HG03097 (cell line): ENCODE data around the gene ADAMTS17.

ENCODE experiments used
- ATAC-seq: cut with Tn5 transposase; IDR thresholded peaks from one replicate; pipeline ENCODE4 v1.9.1; 2021; ENCODE audit not compliant: unreplicated experiment, low FRiP score

The ADAMTS17 gene

DNA sequence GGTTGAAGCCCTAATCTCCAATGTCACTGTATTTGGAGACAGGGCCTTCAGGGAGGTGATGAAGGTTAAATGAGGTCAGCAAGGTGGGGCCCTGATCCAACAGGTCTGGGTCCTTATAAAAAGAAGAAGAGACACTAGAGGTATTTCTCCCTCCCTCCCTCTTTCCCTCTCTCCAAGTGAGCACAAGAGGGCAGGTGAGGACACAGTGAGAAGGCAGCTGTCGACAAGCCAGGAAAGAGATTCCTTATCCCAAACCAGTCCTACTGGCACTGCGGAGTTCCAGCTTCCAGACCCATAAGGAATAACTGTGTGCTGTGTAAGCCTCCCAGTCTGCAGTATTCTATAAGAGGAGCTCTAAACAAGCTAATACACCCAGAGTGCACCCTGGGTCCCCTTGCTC lies 134.7 kb downstream of the ADAMTS17 start:
- no peak for ATAC-seq

DNA sequence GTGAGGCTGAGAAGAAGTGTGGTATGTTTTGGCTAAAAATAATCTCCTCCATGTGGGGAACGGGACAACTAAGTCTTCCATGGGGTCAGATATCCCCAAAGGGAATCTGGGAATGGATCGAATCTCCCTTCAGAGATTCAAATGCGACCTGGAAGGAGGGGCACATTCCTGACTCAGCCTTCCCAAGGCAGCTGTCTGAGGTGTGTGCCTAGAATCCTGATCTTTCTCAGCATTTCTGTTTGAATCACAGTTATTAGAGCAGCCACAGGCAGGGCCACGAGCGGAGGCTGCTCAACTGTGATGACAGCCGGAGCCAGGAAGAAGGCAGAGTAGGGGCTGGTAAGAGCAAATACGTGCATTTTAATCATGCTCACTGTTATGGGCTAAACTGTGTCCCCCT lies 135.1 kb downstream of the ADAMTS17 start:
- ATAC-seq = no peak

DNA sequence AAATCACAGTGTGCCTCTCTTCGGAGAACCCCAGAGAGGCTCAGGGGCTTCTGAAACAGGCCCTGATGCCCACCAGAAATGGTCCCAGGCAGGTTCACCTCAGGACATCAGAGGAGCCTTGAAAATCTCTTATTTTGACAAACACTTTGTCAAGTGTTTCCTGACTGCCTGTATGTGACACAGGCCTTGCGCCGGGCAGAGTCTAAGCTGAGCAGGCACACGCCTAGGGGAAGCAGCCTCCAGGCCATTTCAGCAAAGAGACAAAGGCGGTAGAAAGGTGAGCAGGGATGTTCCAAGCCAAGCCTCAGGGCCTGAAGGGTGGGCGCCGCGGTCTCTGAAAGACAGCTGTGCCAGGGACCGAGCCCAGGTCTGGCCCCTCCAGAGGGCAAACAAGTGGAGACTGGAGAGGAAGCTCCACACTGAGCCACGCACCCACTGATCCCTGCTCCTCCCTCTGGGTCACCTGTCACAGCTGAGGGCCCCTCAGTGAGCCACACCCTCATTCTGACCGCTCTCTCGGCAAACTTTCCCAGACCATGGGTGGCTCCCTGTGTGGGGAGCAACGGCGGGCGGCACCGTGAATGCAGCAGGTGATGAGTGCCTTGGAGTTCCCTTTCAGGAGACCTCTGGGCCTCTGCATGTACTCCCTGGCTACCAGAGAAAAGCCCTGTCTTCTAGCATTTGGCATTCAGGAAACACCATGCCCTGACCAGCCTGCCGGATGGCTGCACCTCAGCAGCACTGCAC lies 136.1 kb downstream of the ADAMTS17 start:
- no peak for ATAC-seq

DNA sequence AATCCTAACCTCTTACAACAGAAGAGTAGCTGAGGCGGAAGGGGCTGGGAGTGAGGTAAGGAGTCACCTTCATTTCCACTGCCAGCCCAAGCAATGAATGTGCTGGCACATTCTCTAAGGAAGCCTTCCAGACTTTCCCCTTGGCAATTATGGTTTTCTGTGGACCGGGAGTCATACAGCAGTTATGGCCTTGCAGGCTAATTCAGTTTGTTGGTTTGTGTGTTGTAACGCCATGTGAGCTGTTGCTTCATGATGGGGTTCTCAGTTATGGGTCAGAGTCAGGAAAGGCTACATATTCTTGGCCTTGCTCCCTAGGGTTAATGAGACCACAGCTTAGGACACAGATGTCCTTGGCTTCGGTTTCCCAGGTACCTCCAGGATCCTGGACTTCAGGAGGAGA lies 137.0 kb downstream of the ADAMTS17 start:
- ATAC-seq = no peak

DNA sequence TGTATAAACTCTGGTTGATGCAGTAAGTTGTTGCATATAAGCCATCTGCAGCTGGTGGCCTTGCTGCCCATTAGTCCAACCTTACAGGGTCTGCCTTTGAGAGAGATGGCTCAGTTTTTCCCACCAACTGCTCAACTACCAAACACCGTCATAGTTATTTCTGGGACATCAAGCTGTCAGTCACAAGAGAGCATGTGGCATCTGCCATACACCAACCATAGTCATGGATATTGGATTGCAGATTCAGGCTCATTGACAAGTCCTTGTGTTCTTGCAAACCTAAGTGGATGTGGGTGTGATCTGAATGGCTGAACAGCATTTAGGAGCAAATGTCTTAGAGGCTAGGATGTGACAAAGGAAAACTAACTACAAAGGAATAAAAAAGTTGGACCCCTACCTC lies 137.6 kb downstream of the ADAMTS17 start:
- no peak for ATAC-seq

DNA sequence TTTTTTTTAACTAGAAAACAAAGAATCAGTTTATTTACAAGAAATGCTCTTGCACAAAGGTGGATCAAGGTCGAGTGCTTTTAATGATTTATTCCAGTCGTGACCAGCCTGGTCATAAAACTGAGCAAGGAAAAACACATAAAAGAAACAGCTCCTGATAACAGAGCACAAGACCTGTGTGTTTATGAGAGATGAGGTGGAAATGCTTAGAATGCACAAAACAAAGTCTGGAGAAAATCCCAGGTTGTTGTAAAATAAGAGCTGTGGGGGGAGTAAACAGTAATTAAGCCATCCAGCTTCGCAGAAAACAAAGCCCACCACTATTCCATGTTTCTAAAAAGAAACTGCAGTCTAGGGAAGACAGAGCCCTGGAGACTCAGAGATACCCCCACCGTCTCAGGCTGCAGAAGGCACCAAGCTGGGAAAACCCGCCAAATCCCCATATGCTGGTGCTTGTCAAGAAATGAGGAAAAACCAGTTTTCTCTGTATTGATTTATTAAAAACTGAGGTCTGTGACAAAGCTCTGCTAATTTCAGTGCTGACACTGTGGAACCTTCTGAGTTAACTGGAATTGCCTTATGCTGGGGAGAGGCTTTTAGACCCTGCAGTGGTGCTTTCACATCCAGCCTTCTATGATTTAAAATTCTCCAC lies 139.3 kb downstream of the ADAMTS17 start:
- no peak for ATAC-seq

DNA sequence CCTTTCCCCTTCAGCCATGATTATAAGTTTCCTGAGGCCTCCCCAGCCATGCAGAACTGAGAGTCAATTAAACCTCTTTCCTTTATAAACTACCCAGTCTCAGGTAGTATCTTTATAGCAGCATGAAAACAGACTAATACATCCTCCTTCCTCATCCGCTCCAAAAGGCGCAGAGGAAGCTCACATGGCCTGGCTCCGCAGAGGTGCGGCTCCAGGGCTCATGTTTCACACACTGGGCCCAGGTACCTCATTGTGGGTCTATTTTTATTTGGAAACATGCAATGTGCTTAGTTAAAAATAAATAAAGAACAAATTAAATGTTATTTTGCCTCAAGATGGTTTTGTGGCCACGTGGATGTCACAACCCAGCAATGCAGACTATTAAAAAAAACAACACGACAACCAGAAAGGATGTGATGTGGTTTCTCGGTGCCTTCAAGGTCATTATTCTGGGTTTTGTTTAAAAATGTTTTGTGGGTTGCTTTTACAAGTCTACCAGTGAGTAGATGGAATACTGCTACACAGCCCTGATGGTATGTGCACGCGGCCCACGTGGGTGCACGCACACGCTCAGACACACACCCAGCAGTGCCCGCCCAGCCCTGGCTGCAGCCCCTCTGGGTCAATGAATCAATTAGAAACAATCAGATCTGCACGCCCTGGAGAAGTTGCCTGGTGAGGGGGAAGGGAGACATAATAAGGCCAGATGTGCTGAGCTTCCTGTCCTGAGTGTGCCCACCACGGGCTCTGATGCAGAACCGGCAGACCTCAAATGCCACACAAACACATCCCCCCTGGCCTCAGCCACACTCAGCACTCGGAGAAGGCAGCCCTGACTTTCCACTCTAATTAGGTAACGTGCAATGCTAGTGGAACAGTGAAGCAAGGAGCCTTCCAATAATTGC lies 140.1 kb downstream of the ADAMTS17 start:
- ATAC-seq = peak; percentile 70

DNA sequence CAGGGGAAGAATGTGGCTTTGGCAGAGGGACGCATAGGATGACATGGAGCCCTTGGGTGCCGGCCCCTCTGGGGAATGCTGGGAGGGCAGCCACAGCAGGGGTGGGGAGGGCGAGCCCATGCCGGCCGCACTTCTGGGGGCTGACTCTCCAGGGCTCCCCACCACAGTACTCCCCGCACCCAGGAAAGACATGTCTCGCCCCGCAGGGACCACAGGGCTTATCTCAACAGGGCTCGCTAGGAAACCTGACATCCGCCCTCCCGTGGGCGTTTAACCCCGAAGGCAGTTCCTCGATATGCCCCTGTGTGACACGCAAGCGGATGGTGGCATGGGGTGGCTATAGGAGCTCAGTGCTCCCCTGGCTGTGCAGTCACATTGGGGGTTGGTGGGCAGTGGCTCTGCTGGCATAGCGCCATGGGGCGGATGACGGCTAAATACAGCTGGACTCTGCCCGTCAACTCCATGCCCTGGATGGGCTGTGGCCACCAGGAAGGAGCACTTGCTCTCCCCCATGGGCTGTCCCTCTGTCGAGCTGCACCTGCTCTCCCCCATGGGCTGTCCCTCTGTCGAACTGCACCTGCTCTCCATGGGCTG lies 141.4 kb downstream of the ADAMTS17 start:
- ATAC-seq = no peak

DNA sequence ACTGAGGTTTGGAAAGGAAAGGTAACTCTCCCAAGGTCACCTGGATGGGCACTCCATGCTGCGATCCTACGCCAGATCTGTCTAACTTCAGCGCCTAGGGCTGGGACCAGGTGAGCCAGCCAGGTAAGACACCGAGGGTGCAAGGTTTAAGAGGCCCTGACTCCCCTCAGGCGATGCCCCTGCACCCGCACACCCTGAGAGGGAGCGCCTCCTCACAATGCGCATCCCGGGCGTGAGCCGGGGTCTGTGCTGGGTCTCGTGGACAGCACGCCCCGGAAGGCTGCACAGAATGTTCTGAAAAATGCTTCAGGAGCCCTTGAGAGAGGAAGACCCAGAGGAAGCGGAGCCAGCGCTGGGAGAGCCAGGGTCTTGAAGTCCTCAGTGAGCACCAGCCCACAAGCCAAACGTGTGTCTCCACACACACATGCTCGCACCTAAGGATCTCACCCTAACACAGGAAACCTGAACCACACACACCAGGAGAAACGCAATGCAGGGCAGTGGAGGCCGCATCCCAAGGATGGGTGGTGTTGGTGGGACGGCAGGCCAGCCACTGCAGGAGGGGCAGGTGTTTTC lies 142.0 kb downstream of the ADAMTS17 start:
- no peak for ATAC-seq

DNA sequence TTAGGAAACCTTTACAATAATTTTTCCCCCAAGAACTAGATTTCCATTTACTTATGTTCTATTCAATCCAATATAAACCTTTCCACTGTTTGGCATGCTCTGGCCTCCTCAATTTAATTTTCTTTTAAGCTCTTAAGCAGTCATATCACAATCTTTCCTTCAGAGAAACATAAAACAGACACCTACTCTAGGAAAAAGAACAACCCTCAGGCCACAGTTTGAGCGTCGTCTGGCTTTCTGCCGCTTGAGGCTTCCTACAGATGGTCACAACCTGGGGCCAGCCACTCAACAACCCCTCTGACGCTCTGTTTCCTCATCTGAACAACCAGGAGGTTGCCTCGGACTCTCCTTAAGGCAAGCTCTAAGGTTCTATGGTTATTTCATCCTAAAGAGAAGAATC lies 143.3 kb downstream of the ADAMTS17 start:
- no peak for ATAC-seq

DNA sequence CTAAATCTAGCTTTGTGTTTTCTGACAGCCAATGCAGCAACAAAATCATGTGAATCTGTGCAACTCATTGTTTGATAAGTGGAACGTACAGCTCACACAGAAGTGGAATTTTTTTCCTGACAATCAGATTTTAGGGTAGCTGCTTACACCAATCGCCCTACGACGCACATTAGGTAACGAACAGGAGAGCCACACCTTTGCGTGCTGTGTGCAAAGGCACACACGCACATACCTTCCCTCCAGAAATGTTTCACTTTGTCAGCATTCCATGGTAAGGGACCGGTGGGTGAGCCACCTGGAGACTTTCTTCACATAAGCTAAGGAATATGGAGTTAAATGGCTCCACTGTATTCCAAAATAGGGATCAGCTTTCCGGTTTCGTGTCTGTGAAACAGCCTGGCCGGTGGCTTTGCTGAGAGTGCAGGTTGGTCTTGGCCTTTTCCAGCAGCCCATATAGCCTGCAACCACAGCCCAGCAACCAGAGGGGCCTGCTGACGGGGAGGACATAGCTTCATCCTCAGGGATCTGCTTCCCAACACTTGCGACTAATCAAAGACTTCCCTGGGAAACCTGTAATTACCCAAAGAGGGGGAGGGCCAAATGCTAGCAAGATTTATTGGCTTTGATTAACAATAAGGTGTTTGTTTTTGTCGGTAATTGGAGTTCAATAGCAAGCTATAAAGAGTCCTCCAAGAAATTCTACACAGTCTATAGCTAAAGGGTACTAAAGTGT lies 145.3 kb downstream of the ADAMTS17 start:
- ATAC-seq = no peak

DNA sequence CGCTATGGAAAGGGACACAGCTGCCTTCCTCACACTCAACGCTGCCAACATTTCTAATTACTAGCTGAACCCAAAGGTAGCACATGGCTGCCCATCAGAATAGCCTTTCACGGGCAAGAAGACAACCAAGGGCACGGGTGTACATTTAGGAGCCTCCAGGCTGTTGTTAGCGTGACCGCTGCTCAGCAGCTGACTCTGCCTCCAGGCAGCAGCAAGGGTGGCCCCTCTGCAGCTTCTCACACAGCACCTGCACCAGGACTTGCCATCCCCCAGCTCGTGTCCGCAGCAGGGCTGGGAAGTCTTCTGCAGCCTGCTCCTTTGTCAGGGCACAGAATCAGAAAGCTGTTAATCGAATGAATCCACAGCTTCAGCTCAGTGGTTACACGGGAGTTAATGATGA lies 146.8 kb downstream of the ADAMTS17 start:
- no peak for ATAC-seq

DNA sequence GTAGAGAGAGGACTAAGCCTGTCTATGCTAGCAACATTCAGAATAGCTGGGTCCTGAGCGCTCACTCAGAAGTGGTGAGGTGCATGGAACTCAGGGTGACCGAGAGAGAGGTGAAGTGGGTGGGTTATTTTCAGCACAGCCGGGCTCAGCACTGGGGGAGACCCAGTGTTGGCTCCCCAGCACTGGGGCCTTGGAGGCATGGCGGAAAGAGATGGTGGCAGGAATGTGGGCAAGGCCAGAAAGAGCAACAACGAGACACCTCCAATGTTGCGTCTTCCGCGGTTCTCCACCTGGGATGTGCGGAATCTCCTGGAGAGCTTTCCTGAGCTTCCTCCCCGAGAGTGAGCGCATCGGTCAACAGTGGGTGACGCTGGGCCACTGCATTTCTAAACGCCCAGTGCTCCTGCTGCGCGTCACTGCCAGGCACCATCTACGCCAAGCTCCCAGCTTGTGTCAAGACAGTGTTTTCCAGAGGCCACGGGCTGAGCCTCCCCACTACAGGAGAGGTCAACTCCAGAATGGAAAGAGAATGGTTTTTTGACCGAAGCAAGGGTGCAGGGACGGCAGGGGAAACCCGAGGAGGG lies 148.4 kb downstream of the ADAMTS17 start:
- no peak for ATAC-seq

DNA sequence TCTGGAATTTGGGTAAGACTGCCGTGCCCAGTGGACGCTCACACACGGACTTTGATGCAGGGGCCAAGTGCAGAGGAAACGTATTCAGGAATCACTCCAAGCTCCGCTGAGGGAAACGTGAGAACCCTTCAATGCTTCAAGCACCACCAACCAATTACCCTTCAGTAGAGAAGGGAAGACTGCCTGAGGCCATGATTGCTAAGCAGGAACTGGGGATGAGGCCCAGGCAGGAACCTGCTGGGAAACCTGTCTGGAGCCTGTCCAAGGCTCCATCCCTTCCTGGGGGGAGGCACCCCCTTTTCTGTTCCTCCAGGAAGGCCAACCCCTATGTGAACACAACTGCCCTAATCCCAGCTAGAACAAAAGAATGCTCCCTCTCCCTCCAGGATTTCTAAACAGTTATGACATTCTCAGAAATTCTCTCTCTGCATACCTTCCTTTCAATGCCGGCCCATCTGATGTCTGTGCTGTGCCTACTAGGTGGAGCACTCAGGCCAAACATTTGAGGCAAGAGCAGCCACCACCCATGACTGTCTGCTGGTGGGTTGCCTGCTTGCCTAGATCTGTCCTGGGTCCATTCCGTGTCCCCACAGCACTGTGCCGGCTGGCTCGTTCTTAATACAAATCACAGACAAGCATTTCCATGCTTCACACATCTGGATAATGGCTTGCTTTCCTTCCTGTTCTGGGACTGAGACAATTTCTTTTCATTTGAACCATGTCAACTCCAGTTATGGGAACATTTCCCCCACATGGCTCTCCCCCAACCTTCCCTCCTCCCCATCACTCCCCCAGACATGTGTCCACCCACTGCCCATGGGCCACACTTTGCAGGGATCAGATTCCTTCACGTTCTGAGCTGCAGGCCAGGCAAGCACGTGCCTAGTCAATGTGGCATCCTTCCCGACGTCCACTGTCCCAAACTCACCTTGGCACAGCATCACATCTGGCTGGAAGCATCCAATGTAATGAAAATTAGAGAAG lies 149.4 kb downstream of the ADAMTS17 start:
- ATAC-seq = no peak

DNA sequence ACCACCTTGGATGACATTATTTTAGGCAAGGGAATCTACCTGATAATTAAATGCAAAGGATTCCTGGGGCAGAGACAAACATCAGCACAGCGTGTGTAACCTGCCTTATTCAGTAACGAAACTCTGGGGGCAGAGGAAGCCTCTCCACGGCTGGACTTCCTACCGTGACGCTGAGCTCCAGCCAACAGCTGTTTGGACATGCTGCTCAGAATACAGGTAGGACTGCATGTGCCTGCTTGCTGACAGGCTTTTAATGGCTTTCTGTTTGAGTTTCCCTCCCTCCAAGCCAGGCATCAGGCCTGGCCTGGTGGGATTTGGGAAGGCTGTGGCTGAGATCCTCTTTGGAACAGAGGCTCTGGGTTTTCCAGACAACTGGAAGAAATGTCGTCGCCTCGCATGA lies 150.6 kb downstream of the ADAMTS17 start:
- ATAC-seq = no peak

DNA sequence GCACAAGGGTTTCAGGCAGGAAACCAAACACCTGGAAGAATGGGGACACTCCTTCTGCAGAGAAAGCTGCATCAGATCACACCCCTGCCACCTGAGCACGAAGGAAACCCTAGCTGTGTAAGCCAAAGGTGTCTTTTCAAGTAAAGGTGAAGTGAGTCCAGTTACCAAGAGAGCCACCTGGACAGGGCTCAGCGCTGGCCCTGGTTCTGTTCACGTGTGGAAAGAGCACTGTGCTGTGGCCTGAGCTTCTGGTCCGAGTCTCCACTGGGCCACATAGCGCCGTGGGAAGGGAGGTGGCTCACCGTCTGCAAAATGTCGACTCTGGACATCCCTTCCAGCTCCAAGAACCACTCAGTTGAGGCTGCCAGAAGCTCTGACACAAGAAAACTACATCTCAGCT lies 151.1 kb downstream of the ADAMTS17 start:
- no peak for ATAC-seq

DNA sequence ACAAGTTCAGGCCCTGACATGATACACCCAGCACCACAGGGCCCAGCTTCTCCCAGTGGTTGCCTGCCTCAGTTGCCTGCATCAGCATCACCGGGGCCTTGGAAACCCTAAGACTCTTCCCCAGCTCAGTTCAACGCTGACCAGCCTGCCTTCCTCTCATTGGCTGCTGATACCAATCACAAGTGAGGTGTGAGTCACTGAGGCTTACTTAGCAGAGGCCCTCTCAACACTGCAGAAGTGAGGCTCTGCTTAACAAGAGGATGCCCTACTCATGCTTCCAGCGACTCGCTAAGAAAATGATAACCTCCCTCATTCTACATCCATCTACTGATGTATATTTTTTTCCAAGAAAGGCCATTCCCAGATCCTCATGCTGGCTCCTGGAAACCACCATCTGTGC lies 151.9 kb downstream of the ADAMTS17 start:
- ATAC-seq = no peak

DNA sequence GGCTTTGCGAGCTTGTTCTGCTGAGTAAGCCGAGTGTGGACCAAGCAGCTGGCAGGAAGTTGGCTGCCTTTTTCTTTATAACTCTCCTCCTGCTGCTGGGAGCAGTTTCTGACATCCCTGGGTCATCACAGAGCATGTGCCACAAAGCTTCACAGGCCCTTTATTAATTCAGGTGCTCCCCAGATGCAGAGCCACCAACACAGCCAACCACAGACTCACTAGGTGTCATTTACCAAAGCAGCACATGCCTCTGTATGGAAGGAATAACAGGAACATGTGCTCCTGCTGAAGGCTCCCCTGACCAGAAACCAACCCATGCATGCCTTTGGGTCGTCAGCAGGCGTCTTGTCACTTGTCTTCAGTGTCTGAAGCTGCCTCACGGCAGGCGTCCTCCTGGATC lies 152.5 kb downstream of the ADAMTS17 start:
- no peak for ATAC-seq

DNA sequence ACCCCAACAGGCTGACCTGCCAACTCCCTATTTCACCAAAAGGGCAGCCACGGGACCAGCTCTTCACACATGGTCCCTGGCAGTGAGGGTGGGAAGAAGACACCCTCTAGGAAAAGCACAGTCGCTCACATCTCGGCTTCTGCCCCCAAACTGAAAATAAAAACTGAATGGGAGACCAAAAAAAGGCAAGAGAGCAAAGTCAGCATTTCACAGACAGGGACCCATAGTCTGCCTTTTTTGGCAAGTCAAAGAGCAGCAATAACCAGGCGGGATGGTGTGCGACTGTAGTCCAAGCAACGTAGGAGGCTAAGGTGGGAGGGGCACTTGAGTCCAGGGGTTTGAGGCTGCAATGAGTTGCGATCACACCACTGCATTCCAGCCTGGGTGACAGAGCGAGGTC lies 154.1 kb downstream of the ADAMTS17 start:
- no peak for ATAC-seq
